ENCODE data around the gene DGLUCY. TPM values are rescaled to one million over a fixed set of nuclear protein-coding genes. Genes with fewer than 3 reads are reported as not detected.

Gene DGLUCY
- total RNA-seq, 2 donors from 2014 or later = 88.0 to 148 TPM

DNA sequence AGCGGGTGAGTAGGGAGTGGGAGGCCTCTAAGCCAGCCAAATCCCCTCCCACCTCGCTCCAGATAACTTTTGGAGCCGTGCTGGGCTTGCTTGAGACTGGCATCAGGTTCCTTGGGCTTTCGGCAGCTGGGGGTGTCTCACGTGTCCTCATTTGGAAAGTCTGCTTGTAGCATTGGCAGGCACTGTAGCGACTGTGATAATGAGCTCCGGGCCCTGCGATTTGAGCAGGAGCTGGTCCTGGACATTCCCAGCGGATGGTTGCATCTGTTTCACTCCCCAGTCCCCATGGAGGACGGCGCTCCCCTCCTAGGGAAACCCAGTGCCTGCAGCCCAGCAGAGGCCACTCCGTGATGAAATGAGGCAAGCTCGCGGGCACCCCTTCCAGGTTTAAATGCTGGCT lies 49.4 kb downstream of the DGLUCY start:
- Histone ChIP-seq H3K27me3 (replicated peaks; ENCODE audit: insufficient read depth) (no peaks in the 10 kb centered on the region), H3K9me3 (no peaks in the 10 kb centered on the region), H3K27ac (no peak overlapping the region), H3K36me3 (peaks cover 5 to 9% of the 10 kb centered on the region in 2 donors), H3K4me3 (no peak overlapping the region), H3K4me1 (replicated peaks) (peaks cover 10% of the 10 kb centered on the region)
- DNase-seq (ENCODE audit: low spot score) = no peak
- no peak for TF ChIP-seq POLR2AphosphoS5 (IDR thresholded peaks at IDR 0.05)
- TF ChIP-seq POLR2A (IDR thresholded peaks at IDR 0.05) = no peak
- TF ChIP-seq, protein P1, sequence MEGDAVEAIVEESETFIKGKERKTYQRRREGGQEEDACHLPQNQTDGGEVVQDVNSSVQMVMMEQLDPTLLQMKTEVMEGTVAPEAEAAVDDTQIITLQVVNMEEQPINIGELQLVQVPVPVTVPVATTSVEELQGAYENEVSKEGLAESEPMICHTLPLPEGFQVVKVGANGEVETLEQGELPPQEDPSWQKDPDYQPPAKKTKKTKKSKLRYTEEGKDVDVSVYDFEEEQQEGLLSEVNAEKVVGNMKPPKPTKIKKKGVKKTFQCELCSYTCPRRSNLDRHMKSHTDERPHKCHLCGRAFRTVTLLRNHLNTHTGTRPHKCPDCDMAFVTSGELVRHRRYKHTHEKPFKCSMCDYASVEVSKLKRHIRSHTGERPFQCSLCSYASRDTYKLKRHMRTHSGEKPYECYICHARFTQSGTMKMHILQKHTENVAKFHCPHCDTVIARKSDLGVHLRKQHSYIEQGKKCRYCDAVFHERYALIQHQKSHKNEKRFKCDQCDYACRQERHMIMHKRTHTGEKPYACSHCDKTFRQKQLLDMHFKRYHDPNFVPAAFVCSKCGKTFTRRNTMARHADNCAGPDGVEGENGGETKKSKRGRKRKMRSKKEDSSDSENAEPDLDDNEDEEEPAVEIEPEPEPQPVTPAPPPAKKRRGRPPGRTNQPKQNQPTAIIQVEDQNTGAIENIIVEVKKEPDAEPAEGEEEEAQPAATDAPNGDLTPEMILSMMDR (IDR thresholded peaks at IDR 0.05) = no peak
- intact Hi-C loops (cut with DNase I) = no loop called here
- 82% methylated on average over 14 of the region's 14 CpGs for WGBS

DNA sequence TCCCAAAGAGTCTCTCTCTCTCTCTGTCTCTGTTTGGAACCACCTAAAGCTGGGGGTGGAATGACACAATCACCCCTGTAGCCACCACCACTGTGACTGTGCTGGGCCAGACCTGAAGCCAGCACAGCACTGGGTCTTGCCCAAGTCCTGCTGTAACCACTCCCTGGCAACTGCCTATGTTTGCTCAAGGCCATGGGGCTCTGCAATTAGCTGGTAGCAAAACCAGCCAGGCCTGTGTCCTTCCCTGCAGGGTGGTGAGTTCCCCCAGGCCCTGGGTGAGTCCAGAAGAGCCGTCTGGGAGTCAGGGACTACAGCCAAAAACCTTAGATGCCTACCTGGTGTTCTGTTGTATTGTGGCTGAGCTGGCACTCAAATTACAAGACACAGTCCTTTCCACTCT lies 50.8 kb downstream of the DGLUCY start:
- peak; percentile 94 for DNase-seq (ENCODE audit: low spot score)
- peak overlapping the region; percentile 62 to 67 for H3K27ac ChIP-seq
- no peak overlapping the region for H3K4me3 ChIP-seq
- H3K9me3 ChIP-seq = no peaks in the 10 kb centered on the region
- intact Hi-C loops (cut with DNase I) = no loop called here
- no peaks in the 10 kb centered on the region for H3K27me3 ChIP-seq (replicated peaks; ENCODE audit: insufficient read depth)
- H3K4me1 ChIP-seq (replicated peaks) = peaks cover 10% of the 10 kb centered on the region
- TF ChIP-seq POLR2AphosphoS5 (IDR thresholded peaks at IDR 0.05) = peak; percentile 90
- TF ChIP-seq POLR2A (IDR thresholded peaks at IDR 0.05) = no peak
- TF ChIP-seq, protein P1 (IDR thresholded peaks at IDR 0.05) = no peak
- WGBS = 29% methylated on average over 1 of the region's 1 CpG
- H3K36me3 ChIP-seq = peaks cover 5 to 9% of the 10 kb centered on the region in 2 donors

DNA sequence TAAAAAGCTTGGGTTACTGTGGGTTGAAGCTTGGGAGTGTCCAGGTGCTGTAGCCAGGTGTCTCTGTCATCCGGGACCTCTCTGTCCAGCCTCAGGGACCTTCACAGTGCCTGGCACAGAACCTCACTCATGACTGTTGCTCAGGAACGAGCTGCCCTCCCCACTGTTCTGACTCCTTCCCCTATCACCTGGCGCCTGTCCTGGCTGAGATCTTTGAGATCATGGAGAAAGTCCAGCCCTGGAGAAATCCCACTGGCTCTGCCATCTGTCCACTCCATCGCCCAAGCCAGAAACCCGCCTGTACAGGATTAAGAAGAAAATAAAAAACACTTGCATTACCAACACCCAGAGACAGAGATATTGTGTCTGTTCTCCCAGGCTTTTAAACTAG lies 53.5 kb downstream of the DGLUCY start:
- H3K4me3 ChIP-seq = no peak overlapping the region
- intact Hi-C loops (cut with DNase I) = no loop called here
- no peak for DNase-seq (ENCODE audit: low spot score)
- H3K27me3 ChIP-seq (replicated peaks; ENCODE audit: insufficient read depth) = no peaks in the 10 kb centered on the region
- H3K9me3 ChIP-seq = no peaks in the 10 kb centered on the region
- TF ChIP-seq POLR2AphosphoS5 (IDR thresholded peaks at IDR 0.05) (no peak), POLR2A (IDR thresholded peaks at IDR 0.05) (no peak)
- TF ChIP-seq, protein P1 (IDR thresholded peaks at IDR 0.05) = no peak
- no peak overlapping the region for H3K27ac ChIP-seq
- WGBS = 92% methylated on average over 5 of the region's 5 CpGs
- peaks cover 18% of the 10 kb centered on the region for H3K4me1 ChIP-seq (replicated peaks)
- H3K36me3 ChIP-seq = no peaks in the 10 kb centered on the region

DNA sequence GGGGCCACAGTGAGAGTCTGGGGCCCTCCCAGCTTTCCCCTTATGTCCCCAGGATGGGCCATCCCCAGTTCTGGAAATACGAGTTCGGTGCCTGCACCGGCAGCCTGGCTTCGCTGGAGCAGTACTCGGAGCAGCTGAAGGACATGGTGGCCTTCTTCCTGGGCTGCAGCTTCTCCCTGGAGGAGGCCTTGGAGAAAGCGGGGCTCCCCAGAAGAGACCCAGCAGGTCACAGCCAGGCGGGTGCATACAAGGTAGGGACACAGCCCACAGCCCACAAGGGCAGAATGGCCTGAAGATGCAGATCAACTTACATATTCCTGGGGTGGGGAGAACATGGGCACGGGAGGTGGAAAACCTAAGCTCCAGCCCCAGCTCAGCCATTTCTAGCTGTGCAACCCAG lies 56.1 kb downstream of the DGLUCY start:
- intact Hi-C loops (cut with DNase I) = loop anchor here (2.0 kb wide), 2 partner anchors 55 to 109 kb away; partner anchors contain the start of genes DGLUCY and RPS6KA5
- Histone ChIP-seq H3K4me1 (replicated peaks) (peaks cover 14% of the 10 kb centered on the region), H3K27ac (peak overlapping the region; percentile 41 to 42)

More for the DNA sequence above, 56.1 kb downstream of the DGLUCY start:
- Histone ChIP-seq H3K4me3 (no peak overlapping the region), H3K27me3 (replicated peaks; ENCODE audit: insufficient read depth) (no peaks in the 10 kb centered on the region), H3K9me3 (no peaks in the 10 kb centered on the region), H3K36me3 (no peaks in the 10 kb centered on the region)
- TF ChIP-seq, protein P1 (IDR thresholded peaks at IDR 0.05) = no peak
- TF ChIP-seq POLR2A (IDR thresholded peaks at IDR 0.05) = no peak
- no peak for TF ChIP-seq POLR2AphosphoS5 (IDR thresholded peaks at IDR 0.05)
- DNase-seq (ENCODE audit: low spot score) = no peak
- WGBS = 90% methylated on average over 8 of the region's 8 CpGs

Measured in prostate gland (tissue), 2 donors.